ACC112 (cell line): ENCODE data around the gene MS4A4E.
"Not testable (repeated sequence)": the region's sequence is repeated elsewhere in the genome, so short reads cannot be mapped to it uniquely, and the experiment has no call there.

Experiments
- H2AFZ ChIP-seq: fragments of 200-600 bp; sonication (generic); one replicate; pipeline ENCODE4 v1.6.0; 2017; ENCODE audit warnings: antibody characterized with exemption, low read length; ENCODE audit not compliant: unreplicated experiment
- H3K27ac ChIP-seq: fragments of 200-600 bp; sonication (generic); 2 replicates; pipeline ENCODE4 v1.5.1; 2014; ENCODE audit warnings: low read depth, mild to moderate bottlenecking, antibody characterized with exemption, low read length, moderate library complexity
- H3K27me3 ChIP-seq: fragments of 200-600 bp; sonication (generic); 2 replicates; pipeline ENCODE4 v1.6.1; 2014; ENCODE audit warnings: mild to moderate bottlenecking, antibody characterized with exemption, low read length, moderate library complexity, mixed read lengths; ENCODE audit not compliant: insufficient read depth
- H3K36me3 ChIP-seq: fragments of 200-600 bp; sonication (generic); 2 replicates; pipeline ENCODE4 v1.6.1; 2016; ENCODE audit warnings: mild to moderate bottlenecking, antibody characterized with exemption, low read length, moderate library complexity, mixed read lengths; ENCODE audit not compliant: insufficient read depth
- H3K4me1 ChIP-seq: fragments of 200-600 bp; sonication (generic); one replicate; pipeline ENCODE4 v1.6.1; 2016; ENCODE audit warnings: low read length, mixed read lengths; ENCODE audit not compliant: insufficient read depth, unreplicated experiment, control insufficient read depth
- H3K4me3 ChIP-seq: fragments of 200-600 bp; sonication (generic); 2 replicates; pipeline ENCODE4 v1.5.1; 2014; ENCODE audit warnings: mild to moderate bottlenecking, low read depth, low read length
- H3K79me2 ChIP-seq: fragments of 200-600 bp; sonication (generic); one replicate; pipeline ENCODE4 v1.6.0; 2016; ENCODE audit warnings: low read length; ENCODE audit not compliant: control insufficient read depth, unreplicated experiment, insufficient read depth

MS4A4E gene

DNA sequence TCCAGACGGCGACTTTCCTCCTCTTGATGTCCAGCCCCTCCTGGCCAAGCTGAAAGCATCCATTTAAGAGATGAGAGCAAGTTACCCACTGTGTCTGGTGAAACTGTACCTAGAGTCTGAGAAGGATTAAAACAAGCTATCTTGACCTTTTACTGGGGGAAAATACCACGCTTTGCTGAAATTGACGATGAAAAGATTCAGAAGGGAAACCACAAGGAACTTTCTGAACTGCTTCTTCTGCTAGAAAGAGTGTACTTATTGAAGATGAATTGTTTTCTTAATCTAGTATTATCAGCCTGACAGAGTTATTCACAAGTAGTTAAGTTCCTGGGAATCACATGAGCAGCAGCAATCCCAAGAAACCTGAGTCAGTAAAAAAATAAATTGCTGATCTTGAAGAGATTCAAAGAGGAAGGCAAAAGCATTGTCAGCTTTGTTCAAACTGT lies 47.0 kb downstream of the MS4A4E start:
- Histone ChIP-seq H2AFZ (no peak overlapping the region), H3K4me1 (no peaks in the 10 kb centered on the region), H3K36me3 (no peaks in the 10 kb centered on the region), H3K27me3 (no peaks in the 10 kb centered on the region), H3K79me2 (no peaks in the 10 kb centered on the region), H3K27ac (no peak overlapping the region), H3K4me3 (no peak overlapping the region)

DNA sequence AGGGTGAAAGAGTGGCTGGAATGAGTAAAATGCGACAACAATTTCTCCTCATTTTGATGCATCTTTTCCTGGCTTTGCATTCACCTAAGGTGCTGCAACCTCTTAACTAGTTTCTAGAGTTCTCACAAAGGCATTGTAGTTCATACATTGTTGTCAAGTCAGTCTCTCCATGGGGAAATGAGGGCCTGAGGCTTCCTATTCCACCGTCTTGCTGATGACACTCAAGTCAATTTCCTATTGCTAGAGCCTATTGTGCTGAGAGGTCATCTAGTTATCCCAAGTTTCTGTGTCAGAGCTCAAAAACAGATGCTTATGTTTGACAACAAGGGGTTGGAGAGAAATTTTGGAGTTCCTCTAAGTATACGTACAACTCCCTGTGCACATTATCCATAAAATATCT lies 48.4 kb downstream of the MS4A4E start:
- H3K36me3 ChIP-seq = no peaks in the 10 kb centered on the region
- H3K4me1 ChIP-seq = no peaks in the 10 kb centered on the region
- H3K4me3 ChIP-seq = no peak overlapping the region
- H3K27ac ChIP-seq = no peak overlapping the region
- no peaks in the 10 kb centered on the region for H3K27me3 ChIP-seq
- H3K79me2 ChIP-seq = no peaks in the 10 kb centered on the region
- H2AFZ ChIP-seq = no peak overlapping the region

DNA sequence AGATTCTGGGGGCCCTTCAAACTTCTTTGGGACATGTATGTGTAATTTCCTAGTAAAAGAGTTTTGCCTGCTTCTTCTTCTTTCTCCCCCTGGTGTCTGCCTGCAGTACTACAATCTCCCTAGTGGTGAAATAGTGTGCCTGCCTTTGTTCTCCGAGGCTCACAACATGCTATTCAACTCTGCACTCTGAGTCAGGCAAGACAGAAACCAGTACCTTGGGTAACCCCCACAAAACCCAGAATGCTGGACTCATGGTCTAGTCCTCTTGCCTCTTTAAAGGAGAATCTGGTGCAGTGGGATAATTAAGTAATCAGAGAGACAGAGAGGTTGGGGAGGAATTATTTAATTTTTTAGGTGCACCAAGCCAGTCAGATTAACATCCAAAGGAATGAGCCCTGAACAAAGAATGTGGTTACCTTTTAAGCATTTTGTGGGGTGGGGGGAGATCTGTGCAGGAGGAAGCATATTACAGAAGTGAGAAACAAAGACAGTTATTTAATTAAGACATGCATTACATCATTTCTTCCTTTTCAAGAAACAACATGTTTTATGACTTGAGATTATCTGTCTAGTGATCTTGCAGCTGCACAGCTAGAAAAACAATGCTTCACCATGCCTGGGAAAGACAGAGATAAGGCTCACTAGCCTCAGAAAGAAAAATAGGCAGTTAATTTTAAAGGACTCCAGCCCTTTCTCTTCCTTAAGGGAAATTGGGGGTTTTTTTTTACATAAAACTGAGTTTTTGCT lies 49.1 kb downstream of the MS4A4E start:
- Histone ChIP-seq H3K79me2 (no peaks in the 10 kb centered on the region), H3K36me3 (no peaks in the 10 kb centered on the region), H3K27ac (no peak overlapping the region), H2AFZ (no peak overlapping the region), H3K4me3 (no peak overlapping the region), H3K4me1 (no peaks in the 10 kb centered on the region), H3K27me3 (no peaks in the 10 kb centered on the region)

DNA sequence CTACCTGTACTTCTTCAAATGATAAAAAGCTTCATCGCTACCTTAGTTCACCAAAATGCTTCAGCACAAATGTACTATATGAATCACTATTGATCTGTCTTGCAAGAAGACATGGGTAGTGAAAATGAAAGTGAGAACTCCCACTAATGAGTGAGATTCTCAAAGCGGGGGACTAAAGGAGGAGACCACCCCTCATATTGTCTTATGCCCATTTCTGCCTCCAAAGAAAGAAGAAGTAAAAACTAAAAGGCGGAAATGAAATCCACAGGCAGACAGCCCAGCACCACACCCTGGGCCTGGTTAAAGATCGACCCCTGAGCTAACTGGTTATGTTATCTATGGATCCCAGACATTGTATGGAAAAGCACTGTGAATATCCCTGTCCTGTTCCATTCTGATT lies 50.4 kb downstream of the MS4A4E start:
- not testable (repeated sequence) for H3K27ac ChIP-seq, H3K27me3 ChIP-seq, H3K4me3 ChIP-seq, H2AFZ ChIP-seq, H3K36me3 ChIP-seq, H3K4me1 ChIP-seq, H3K79me2 ChIP-seq

DNA sequence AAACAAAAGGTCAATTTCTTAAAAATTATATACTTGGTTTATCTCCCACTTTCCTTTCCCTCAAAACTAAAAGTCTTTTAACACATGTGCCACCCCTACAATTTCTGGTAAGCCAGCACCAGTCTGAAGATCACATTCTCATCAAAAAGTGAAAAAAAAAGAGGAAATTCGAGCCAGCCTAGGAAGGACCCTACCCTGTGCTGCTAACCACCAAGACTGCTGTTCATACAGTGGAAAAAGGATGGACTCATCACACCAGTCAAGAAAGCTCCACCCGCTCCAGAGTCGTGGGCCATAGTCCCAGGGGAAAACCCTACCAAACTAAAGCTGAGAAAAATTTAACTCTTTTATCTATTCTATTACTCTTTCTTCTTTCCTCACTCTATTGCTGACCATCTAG lies 54.5 kb downstream of the MS4A4E start:
- H3K36me3 ChIP-seq, H3K79me2 ChIP-seq, H3K4me3 ChIP-seq, H3K27me3 ChIP-seq, H3K4me1 ChIP-seq, H2AFZ ChIP-seq, H3K27ac ChIP-seq: not testable (repeated sequence)

DNA sequence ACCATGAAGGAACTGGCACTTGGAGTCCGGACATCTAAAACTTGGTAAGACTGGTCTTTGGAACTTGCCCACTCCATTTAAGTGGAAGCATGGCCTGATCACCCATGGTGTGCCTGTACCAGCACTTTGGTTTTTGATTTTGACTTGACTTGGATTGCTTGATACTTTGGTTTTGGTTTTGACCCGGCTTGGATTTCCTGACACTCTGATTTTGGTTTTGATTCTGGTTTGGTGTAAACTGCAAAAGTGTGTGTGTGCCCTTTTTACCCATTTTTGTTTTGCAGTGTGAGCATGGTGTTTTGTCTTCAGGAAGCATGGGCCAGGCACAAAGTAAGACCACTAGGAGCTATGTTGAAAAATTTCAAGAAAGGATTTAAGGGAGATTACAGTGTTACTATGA lies 56.8 kb downstream of the MS4A4E start:
- not testable (repeated sequence) for H3K36me3 ChIP-seq, H3K27me3 ChIP-seq, H3K27ac ChIP-seq, H3K4me3 ChIP-seq, H2AFZ ChIP-seq, H3K79me2 ChIP-seq, H3K4me1 ChIP-seq

DNA sequence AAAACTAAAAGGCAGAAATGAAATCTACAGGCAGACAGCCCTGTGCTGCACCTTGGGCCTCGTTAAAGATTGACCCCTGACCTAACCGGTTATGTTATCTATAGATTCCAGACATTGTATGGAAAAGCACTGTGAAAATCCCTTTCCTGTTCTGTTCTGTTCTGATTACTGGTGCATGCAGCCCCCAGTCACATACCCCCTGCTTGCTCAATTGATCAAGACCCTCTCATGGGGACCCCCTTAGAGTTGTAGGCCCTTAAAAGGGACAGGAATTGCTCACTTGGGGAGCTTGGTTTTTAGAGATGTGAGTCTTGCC lies 57.5 kb downstream of the MS4A4E start:
- not testable (repeated sequence) for H3K4me1 ChIP-seq, H3K27ac ChIP-seq, H2AFZ ChIP-seq, H3K4me3 ChIP-seq, H3K27me3 ChIP-seq, H3K36me3 ChIP-seq, H3K79me2 ChIP-seq

DNA sequence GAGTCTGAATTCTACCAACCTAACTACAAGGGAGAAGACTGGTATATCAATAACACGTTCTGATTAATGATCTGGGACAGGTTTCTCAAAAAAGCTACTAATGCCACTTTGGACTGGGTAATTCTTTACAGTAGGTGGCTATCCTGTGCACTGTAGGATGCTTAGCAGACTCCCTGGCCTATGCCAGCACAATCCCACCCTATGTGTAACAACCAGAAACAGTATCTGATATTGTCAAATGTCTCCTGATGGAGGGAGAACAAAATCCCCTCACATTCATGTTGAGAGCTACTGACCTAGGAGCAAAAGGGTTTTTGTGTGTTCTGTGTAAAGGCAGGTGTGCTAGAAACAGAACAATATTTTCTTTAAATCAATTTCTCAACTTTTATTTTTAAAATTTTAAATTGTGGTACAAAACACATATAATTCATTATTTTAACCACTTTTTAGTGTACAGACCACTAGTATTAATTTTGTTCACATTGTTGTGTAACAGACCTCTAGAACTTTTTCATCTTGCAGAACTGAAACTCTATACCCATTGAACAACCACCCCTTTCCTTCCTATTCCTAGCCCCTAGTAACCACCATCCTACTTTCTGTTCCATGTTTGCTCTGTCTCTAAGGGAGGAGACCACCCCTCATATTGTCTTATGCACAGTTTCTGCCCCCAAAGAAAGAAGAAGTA lies 58.0 kb downstream of the MS4A4E start:
- Histone ChIP-seq H2AFZ (no peak overlapping the region), H3K79me2 (no peaks in the 10 kb centered on the region), H3K36me3 (no peaks in the 10 kb centered on the region), H3K4me3 (no peak overlapping the region), H3K27ac (no peak overlapping the region), H3K4me1 (no peaks in the 10 kb centered on the region), H3K27me3 (no peaks in the 10 kb centered on the region)

DNA sequence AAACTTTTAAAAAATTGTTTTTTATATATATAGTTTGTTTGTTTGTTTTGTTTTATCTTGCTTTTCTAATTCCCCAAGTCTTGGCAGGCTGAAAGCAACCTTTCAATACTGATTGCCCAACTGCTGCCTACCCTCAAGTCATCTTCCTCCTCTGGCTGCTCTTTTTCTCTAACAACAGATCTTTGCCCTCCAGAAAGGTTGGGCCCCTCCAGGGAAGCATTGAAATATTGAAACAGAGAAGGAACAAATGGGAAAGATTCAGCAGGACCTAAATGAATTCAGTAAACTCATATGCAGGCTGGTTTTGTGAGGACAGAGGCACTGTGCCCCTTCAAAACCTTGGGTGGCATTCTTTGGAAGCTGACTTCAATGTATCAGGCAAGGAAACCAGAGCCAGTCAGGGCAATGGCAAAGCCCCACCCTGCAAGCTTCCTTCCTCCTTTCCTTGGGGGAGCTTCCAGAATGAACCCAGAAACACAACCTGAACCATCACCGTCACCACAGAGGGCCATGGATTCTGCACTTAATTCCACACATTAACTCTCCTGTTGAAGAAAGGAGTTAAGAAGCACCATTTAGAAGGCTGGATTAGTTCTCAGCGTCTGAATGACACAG lies 59.2 kb downstream of the MS4A4E start:
- Histone ChIP-seq H3K36me3 (no peaks in the 10 kb centered on the region), H3K4me1 (no peaks in the 10 kb centered on the region), H3K27me3 (no peaks in the 10 kb centered on the region), H3K4me3 (no peak overlapping the region), H2AFZ (no peak overlapping the region), H3K27ac (no peak overlapping the region), H3K79me2 (no peaks in the 10 kb centered on the region)

DNA sequence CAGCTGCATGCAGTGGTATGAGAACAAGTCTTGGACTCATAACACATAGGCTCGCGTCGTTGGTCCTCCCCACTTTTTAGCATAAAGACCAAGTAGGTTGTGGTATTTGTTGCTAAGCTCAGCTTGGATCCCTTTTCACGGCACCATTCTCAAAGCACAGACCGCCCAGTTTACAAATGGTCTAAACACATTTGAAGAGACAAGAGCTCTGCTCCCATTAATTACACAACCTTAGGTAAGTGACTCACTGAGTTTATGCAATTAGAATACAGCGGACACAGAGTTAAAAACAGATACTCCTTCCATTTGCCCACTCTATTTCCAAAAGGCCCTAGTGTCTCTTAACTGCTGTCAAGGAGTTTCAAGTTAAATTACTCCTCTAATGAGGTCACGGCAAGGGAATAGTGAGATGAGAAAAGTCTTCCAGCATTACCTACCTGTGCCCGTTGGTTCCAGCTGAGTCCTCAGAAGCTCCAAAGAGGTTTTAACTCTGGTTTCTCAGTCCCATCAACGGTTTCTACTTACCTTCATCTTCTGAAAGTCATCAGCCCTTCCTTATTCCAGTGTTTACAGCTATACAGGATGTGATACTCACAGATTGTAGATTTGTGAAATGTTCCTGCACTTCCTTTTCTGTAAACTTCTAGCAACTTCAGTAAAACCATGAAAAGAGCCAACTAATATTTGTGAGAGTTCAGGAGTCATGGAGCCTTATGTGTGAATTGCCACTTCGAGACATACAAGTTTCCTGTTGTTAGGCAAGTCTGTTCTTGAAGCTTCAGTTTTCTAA lies 60.2 kb downstream of the MS4A4E start, which contains the start of gene MS4A6A:
Gene MS4A6A, minus strand, starts transcription at position 543 of the 790 bp plus-strand sequence. CDS start 1,356 bp downstream, outside the sequence.
- no peaks in the 10 kb centered on the region for H3K79me2 ChIP-seq
- H3K4me3 ChIP-seq = no peak within 1 kb of the TSS
- no peak within 1 kb of the TSS for H3K27ac ChIP-seq
- no peak within 1 kb of the TSS for H2AFZ ChIP-seq
- no peaks in the 10 kb centered on the region for H3K27me3 ChIP-seq
- H3K4me1 ChIP-seq = no peaks in the 10 kb centered on the region
- H3K36me3 ChIP-seq = no peaks in the 10 kb centered on the region
